ENCODE results near the gene TNRC6C. TPM values are rescaled to one million over a fixed set of nuclear protein-coding genes. Genes with fewer than 3 reads are reported as not detected.
"Not testable (repeated sequence)": the region's sequence is repeated elsewhere in the genome, so short reads cannot be mapped to it uniquely, and the experiment has no call there.

The TNRC6C gene
- total RNA-seq, 1 experiment from 2014 or later: 7.5 TPM

- in situ Hi-C loops (cut with HindIII; ENCODE audit: low pct_unique_long_range_greater_than_20kb, low sequenced_read_pairs): no loop called here
- no peak for DNase-seq (ENCODE audit: low read depth, low spot score)
Observed at GRCh38 chr17:78075545-78075944, 117.0 kb downstream of the TNRC6C start.

GRCh38 chr17:78079253-78079652, 120.8 kb downstream of the TNRC6C start:
- no peak for DNase-seq (ENCODE audit: low read depth, low spot score)
- in situ Hi-C loops (cut with HindIII; ENCODE audit: low pct_unique_long_range_greater_than_20kb, low sequenced_read_pairs): no loop called here

- DNase-seq (ENCODE audit: low read depth, low spot score): no peak
- in situ Hi-C loops (cut with HindIII; ENCODE audit: low pct_unique_long_range_greater_than_20kb, low sequenced_read_pairs): no loop called here
Observed at GRCh38 chr17:78081551-78081950, 123.0 kb downstream of the TNRC6C start.

- in situ Hi-C loops (cut with HindIII; ENCODE audit: low pct_unique_long_range_greater_than_20kb, low sequenced_read_pairs); DNase-seq (ENCODE audit: low read depth, low spot score): not testable (repeated sequence)
Observed at GRCh38 chr17:78082355-78082872, 123.9 kb downstream of the TNRC6C start.

GRCh38 chr17:78082988-78083387, 124.5 kb downstream of the TNRC6C start:
- no peak for DNase-seq (ENCODE audit: low read depth, low spot score)
- in situ Hi-C loops (cut with HindIII; ENCODE audit: low pct_unique_long_range_greater_than_20kb, low sequenced_read_pairs): no loop called here

- DNase-seq (ENCODE audit: low read depth, low spot score): no peak
- in situ Hi-C loops (cut with HindIII; ENCODE audit: low pct_unique_long_range_greater_than_20kb, low sequenced_read_pairs): no loop called here
Observed at GRCh38 chr17:78086740-78087139, 128.2 kb downstream of the TNRC6C start.

- no peak for DNase-seq (ENCODE audit: low read depth, low spot score)
- in situ Hi-C loops (cut with HindIII; ENCODE audit: low pct_unique_long_range_greater_than_20kb, low sequenced_read_pairs): no loop called here
Observed at GRCh38 chr17:78088529-78088928, 130.0 kb downstream of the TNRC6C start.

- in situ Hi-C loops (cut with HindIII; ENCODE audit: low pct_unique_long_range_greater_than_20kb, low sequenced_read_pairs): no loop called here
Observed at GRCh38 chr17:78089576-78090281, 131.2 kb downstream of the TNRC6C start.

GRCh38 chr17:78092794-78093324, 134.4 kb downstream of the TNRC6C start:
- no peak for DNase-seq (ENCODE audit: low read depth, low spot score)
- in situ Hi-C loops (cut with HindIII; ENCODE audit: low pct_unique_long_range_greater_than_20kb, low sequenced_read_pairs): no loop called here

More at GRCh38 chr17:78089576-78090281, 131.2 kb downstream of the TNRC6C start:
- DNase-seq (ENCODE audit: low read depth, low spot score): no peak

- DNase-seq (ENCODE audit: low read depth, low spot score): no peak
- in situ Hi-C loops (cut with HindIII; ENCODE audit: low pct_unique_long_range_greater_than_20kb, low sequenced_read_pairs): no loop called here
Observed at GRCh38 chr17:78095035-78095434, 136.5 kb downstream of the TNRC6C start.

- in situ Hi-C loops (cut with HindIII; ENCODE audit: low pct_unique_long_range_greater_than_20kb, low sequenced_read_pairs): no loop called here
- no peak for DNase-seq (ENCODE audit: low read depth, low spot score)
Observed at GRCh38 chr17:78096093-78096492, 137.6 kb downstream of the TNRC6C start.

- in situ Hi-C loops (cut with HindIII; ENCODE audit: low pct_unique_long_range_greater_than_20kb, low sequenced_read_pairs): no loop called here
- DNase-seq (ENCODE audit: low read depth, low spot score): no peak
Observed at GRCh38 chr17:78101112-78101511, 142.6 kb downstream of the TNRC6C start.

GRCh38 chr17:78101542-78101941, 143.0 kb downstream of the TNRC6C start:
- no peak for DNase-seq (ENCODE audit: low read depth, low spot score)
- in situ Hi-C loops (cut with HindIII; ENCODE audit: low pct_unique_long_range_greater_than_20kb, low sequenced_read_pairs): no loop called here

- in situ Hi-C loops (cut with HindIII; ENCODE audit: low pct_unique_long_range_greater_than_20kb, low sequenced_read_pairs): no loop called here
- no peak for DNase-seq (ENCODE audit: low read depth, low spot score)
Observed at GRCh38 chr17:78103311-78103710, 144.8 kb downstream of the TNRC6C start.

GRCh38 chr17:78104540-78104941, 146.0 kb downstream of the TNRC6C start:
- DNase-seq (ENCODE audit: low read depth, low spot score): no peak
- in situ Hi-C loops (cut with HindIII; ENCODE audit: low pct_unique_long_range_greater_than_20kb, low sequenced_read_pairs): no loop called here

GRCh38 chr17:78105101-78105500, 146.6 kb downstream of the TNRC6C start:
- no peak for DNase-seq (ENCODE audit: low read depth, low spot score)
- in situ Hi-C loops (cut with HindIII; ENCODE audit: low pct_unique_long_range_greater_than_20kb, low sequenced_read_pairs): no loop called here

GRCh38 chr17:78105551-78105950, 147.0 kb downstream of the TNRC6C start:
- in situ Hi-C loops (cut with HindIII; ENCODE audit: low pct_unique_long_range_greater_than_20kb, low sequenced_read_pairs): no loop called here
- no peak for DNase-seq (ENCODE audit: low read depth, low spot score)

GRCh38 chr17:78106211-78106610, 147.7 kb downstream of the TNRC6C start:
- no peak for DNase-seq (ENCODE audit: low read depth, low spot score)
- in situ Hi-C loops (cut with HindIII; ENCODE audit: low pct_unique_long_range_greater_than_20kb, low sequenced_read_pairs): no loop called here

GRCh38 chr17:78107457-78107856, 149.0 kb downstream of the TNRC6C start:
- DNase-seq (ENCODE audit: low read depth, low spot score): no peak
- in situ Hi-C loops (cut with HindIII; ENCODE audit: low pct_unique_long_range_greater_than_20kb, low sequenced_read_pairs): no loop called here
